GM19240 (cell line): Measurements from ENCODE around the gene AP5Z1.
"Not testable (repeated sequence)": the region's sequence is repeated elsewhere in the genome, so short reads cannot be mapped to it uniquely, and the experiment has no call there.

Experiments used
- DNase-seq: peaks from one replicate; pipeline ENCODE4 v3.0.0; 2011; ENCODE audit warnings: low spot score; ENCODE audit not compliant: insufficient read length

Gene AP5Z1

DNA sequence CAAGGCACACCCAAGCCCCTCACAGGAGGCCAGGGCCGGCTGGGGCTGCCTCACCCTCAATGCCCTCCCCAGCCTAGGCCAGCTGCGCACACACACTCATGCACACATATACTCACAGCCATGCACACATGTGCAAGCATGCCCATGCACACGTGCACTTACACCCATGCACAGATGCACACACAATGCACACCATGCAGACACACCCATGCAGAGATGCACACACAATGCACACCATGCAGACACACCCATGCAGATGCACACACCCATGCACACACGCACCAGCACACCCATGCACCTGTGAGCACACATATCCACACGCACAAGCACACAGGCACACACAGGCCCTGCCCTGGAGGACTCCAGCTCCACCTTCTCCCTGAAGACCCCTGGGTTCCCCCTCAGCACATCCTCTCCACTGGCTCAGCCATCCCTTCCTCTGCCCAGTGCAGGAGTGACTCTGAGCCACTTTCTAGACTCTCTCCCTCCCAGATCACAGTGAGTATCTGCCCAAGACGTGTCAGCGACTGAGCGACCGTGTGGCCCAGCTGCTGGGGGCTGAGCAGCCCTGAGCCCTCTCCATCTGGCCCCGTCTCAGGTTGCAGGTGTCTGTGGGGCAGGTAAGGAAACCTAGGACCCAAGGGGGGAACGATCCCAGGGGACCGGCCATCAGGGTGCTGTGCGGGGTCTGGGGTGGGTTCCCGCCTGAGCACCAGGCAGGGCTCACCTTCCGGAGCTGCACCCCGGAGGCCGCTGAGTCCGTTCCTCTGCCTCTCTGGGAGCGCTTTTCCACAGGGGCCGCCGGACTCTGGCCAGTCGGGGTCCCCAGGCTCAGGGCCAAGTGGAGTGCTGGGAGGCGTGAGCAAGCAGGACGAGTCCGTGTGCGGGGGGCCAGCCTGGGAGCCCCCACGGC is 25.8 kb downstream of the AP5Z1 start:
- DNase-seq = no peak

DNA sequence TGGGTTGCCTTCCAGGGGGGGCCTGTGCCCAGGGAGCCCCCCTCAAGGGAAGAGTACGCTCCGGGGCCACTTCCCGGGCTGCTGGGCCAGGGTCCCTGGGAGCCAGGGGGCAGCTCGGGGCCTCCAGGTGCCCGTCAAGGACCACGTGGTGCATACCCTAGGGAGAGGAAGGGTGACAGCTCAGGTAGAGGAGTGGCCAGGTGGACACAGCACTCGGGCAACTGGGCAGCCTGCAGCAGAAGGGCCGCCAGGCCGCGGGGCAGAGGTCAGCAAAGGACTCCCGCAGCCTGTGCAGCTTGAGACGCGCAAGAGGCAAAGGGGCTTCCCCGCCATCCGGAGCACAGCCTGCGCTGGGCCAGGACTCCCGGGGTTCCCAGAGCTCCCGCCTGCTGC is 26.4 kb downstream of the AP5Z1 start:
- DNase-seq = no peak

DNA sequence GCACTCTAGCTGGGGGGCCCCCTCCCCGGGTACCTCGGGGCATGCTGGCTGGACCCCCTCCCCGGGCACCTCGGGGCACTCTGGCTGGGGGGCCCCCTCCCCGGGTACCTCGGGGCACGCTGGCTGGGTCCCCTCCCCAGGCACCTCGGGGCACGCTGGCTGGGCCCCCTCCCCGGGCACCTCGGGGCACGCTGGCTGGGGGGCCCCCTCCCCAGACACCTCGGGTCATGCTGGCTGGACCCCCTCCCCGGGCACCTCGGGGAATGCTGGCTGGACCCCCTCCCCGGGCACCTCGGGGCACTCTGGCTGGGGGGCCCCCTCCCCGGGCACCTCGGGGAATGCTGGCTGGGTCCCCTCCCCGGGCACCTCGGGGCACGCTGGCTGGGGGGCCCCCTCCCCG is 27.2 kb downstream of the AP5Z1 start:
- DNase-seq = not testable (repeated sequence)

DNA sequence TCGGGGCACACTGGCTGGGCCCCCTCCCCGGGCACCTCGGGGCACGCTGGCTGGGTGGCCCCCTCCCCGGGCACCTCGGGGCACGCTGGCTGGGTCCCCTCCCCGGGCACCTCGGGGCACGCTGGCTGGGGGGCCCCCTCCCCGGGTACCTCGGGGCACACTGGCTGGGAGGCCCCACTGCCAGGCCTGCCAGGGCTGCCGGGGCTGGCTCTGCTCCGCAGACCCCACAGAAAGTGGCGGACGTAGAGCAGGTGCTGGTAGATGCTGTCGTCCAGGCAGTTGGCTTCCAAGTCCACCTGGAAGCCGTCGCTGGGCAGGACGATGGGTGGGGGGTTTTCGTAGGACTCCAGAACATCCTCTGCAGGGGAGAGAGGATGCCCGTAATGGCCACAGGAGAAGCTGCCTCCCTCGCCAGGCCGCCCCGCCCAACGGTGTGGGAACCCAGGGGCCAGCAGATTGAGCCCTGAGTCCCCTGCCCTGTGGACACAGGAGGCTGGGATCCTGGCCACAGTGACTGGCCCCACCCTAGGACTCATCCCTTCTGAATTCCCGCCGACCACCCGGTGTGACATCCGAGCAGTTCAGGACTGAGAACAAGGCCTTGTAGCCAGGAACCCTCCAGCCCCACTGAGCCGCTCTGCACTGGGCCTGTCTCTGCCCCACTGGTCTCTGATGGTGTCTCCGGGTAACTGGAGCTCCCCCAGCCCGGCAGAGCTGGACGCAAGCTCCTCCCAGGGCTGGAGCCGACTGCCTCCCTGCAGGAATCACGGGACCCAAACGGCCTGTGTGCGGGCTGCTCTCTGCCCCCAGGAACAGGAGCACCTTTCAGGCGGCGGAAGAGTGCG is 28.2 kb downstream of the AP5Z1 start:
- no peak for DNase-seq

DNA sequence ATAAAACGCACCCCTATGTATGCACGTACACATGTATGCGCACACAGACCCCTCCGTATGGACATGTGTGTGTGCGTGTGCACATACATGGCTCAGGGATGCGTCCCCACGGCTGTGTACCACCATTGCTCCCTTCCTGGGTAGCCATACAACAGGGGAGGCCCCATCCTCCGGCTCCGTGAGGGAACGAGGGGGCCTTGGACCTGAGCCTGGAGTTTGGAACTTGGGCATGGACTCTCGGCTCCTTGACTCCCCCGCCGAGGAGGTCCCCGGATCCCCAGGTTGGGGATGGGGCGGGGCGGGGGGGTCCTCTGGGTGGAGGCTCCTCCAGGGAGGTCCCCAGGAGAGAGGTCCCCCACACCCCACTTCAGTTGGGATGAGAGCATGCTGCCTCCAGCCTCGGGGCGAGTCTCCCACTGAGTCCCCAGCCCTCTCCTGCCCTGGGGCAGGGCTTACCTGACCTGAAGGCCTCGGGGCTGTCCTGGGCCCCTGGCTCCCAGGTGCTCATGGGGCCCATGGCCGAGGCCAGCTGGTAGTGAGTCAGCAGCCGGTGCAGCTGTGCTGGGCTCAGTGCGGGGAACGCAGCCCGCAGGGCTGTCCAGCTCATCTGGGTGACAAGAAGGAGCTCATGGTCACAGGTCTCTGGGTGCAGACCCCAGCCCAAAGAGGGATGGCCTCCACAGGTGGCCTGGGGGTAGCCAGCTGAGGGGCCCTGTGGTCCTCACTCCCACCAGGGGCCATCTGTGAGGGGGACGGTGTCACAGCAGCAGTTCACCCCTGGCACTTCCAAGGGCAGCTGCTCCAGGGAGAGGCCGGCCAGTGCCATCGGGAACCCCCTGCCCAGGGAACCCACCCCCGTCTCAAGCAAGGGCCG is 29.9 kb downstream of the AP5Z1 start:
- no peak for DNase-seq

DNA sequence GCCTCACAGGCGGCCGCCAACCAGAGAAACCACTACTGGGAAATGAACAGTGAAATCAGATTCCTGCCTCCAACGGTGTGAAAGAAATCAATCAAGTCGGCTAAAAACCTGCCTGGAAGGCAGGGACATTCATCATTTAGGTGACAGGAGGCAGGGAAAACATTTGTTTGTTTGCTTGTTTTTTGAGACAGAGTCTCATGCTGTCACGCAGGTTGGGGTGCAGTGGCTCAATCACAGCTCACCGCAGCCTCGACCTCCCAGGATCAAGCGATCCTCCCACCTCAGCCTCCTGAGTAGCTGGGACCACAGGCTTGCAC is 30.5 kb downstream of the AP5Z1 start:
- DNase-seq = no peak

DNA sequence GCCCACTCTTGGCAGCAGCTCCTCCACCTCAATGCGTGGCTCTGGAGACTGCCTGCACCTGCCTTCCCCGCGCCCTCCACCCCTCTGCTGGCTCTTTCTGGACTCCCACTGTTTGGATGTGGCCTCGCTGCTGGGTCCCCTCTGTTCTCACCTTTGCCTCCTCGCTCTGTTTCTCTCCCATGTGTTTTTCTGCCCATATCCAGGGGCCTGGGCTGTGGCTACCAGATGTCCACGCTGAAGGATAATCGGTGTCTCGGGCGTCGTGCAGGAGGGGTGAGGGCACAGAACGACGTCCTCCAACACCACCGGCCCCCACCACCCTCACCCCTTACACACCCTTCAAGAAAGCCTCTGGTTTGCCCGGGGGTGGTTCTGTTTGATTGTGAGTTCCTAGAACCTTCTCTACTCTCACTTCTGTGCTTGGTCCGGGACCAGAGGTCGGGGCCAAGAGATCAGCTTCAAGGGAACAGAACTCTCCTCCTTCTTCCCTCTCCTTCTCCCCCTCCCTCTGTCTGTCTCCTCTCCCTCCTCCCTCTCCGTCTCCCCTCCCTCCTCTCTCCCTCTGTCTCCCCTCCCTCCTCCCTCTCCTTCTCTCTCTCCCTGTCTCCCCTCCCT is 31.7 kb downstream of the AP5Z1 start:
- no peak for DNase-seq

DNA sequence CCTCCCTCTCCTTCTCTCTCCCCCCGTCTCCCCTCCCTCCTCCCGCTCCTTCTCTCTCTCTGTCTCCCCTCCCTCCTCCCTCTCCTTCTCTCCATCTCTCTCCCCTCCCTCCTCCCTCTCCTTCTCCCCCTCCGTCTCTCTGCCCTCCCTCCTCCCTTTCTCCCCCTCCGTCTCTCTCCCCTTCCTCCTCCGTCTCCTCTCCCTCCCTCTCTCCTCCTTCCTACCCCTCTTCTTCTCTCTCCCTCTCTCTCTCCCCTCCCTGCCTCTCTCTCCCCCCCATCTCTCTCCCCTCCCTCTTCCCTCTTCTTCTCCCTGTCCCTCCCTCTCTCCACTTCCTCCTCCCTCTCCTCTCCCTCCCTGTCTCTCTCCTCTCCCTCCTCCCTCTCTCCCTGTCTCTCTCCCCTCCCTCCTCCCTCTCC is 32.2 kb downstream of the AP5Z1 start:
- DNase-seq = no peak

DNA sequence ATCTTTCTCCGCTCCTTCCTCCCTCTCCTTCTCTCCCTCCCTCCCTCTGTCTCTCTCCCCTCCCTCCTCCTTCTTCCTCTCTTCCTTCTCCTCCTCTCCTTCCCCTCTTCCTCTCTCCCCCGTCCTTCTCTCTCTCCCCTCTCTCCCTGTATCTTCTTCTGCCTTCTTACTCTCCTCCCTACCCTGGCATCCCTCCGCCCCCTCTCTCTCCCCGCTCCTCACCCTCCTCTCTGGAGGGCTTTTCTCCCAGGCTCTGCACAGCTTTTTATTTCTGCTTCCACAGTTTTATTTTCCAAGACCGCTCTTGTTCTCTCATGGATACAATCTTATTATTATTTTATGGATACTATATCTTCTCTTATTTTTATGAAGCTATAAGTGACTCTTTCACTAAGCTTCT is 32.6 kb downstream of the AP5Z1 start:
- no peak for DNase-seq

DNA sequence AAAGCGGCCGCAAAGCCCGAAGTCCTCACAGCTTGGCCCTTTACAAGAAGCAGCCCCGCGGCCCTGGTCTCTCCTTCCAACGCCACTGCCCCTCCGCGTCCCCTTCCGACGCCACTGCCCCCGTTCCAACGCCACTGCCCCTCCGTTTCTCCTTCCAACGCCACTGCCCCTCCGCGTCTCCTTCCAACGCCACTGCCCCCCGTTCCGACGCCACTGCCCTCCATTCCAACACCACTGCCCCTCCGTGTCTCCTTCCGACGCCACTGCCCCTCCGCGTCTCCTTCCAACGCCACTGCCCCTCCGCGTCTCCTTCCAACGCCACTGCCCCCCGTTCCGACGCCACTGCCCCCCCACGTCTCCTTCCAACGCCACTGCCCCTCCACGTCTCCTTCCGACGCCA is 33.1 kb downstream of the AP5Z1 start:
- no peak for DNase-seq

DNA sequence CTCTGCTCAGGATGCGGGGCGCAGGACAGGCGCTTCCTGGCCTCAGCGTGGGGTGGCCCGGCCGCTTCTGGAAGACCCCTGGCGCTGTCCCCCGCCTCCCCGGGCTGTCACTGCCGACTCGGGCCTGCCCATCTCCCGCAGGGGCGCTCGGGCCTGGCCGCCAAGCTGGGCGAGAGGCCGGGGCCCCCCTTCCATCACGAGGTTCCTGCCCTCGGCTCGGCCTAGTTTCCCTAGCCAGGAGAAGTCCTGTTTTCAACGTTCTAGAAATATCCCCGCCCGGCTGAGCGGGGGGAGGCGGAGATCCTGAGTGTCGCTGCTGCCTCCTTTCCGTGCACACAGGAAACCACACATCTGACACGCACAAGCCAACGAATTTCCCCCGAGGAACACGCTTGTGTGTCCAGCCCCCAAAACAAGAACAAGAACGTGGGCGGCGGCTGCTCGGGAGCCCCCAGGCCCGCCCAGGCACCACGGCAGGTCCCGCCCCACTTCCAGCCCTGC is 33.7 kb downstream of the AP5Z1 start:
- DNase-seq = no peak

DNA sequence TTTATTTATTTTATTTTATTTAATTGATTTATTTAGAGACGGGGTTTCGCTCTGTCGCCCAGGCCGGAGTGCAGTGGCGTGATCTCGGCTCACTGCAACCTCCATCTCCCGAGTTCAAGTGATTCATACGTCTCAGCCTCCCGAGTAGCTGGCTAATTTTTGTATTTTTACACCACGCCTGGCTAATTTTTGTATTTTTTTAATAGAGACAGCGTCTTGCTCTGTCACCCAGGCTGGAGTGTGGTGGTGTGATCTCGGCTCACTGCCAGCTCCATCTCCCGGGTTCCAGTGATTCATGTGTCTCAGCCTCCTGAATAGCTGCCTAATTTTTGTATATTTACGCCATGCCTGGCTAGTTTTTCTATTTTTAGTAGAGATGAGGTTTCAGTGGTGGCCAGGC is 34.2 kb downstream of the AP5Z1 start:
- DNase-seq = no peak

DNA sequence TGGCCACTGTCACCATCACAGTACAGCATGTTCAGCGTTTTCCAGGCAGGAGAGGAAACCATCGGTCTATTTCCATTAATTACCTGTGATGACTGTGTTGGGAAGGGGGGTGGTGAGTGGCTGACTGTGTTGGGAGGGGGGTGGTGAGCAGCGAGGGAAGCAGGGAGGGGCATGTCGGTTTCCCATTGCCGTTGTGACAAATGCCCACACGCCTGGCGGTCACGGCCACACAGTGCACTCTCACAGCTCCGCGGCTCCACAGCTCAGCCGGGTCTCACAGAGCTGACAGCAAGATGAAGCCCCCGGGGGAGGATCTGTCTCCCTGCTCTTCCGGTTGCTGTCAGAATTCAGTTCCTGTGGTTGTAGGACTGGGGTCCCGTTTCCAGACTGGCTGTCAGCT is 39.0 kb downstream of the AP5Z1 start:
- DNase-seq = no peak

DNA sequence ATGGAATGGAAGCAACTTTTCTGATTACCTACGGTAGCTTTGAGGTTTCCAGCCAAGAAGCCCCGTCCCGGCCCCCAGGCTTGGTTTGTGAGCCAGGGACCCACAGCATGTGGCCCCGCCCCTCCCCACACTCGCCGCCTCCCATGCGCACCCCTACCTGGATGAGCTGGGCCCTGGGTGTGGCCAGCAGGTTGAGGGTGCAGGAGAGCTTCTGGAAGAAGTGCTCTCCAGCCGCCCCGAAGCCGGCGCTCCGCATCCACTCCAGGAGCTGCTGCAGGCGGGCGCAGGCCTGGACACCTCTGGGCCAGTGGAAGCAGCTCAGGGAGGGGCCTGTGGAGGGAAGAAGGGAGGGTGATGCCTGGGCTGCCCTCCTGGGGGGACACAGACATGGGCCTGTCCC is 39.7 kb downstream of the AP5Z1 start:
- DNase-seq = no peak

DNA sequence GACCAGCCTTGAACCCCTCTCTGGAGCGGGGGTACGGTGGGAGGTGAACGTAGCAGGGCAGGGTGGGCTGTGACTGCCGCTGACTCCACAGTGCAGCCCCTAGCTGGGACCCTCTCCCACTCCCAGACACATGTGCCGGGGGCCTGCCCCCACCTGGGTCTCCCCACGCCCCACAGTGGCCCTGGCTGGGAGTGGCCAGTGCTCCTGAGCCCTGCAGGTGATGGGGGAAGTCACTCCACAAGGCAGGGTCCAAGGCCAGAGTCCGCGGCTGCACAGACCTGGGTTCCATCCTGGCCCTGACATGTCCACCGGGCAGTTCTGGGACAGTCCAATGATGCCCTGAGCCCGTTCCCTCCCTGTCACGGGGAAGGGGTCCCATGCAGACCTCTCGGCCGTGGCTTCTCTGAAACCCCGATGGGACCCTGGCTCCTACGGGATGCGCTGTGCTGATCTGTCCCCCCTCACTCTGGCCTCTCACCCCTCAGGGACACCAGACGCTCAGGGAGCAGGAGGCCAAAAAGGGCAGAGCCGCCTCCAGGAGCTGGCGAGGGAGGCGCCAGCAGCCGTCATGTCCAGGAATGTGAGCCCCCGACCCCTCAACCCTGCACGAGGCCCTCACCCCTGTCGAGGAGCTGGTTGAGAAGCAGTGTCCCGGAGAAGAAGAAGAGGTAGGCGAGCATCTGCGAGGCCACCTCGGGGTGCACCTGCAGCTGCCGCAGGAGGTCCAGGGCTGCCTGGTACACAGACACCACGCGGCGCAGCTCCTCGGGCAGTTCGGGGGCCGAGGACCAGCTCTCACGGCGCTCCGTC is 40.4 kb downstream of the AP5Z1 start:
- DNase-seq = no peak

DNA sequence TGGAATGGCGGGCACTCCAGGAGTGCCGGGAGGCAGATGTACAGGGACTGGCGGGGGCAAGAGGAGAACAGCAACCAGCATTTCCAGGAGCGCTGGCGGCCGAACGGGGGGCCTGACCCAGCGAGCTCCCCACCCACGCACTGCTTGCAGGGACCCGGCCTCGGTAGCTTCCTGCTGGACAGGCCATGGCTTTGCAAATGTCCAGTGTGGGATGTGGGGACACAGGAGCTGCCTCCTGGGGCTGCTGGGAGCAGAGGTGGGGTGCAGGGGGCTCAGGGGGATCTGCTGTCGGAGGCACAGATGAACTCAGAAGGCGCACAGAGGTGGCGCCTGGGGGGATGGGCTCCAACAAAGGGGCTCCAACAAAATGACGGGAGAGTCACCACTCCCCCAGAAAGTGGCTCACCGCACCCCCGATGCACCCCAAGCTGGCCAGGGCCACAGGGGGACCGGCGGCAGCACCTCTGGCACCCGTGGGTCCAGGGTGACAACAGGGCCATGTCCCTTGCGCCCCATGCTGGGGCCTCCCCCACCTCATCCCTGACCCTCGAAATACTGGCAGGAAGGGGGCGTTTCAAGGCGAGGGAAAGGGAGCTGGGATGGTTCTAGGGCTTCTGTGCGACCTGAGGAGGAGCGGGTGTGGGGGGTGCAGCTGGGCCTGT is 41.1 kb downstream of the AP5Z1 start:
- DNase-seq = no peak

DNA sequence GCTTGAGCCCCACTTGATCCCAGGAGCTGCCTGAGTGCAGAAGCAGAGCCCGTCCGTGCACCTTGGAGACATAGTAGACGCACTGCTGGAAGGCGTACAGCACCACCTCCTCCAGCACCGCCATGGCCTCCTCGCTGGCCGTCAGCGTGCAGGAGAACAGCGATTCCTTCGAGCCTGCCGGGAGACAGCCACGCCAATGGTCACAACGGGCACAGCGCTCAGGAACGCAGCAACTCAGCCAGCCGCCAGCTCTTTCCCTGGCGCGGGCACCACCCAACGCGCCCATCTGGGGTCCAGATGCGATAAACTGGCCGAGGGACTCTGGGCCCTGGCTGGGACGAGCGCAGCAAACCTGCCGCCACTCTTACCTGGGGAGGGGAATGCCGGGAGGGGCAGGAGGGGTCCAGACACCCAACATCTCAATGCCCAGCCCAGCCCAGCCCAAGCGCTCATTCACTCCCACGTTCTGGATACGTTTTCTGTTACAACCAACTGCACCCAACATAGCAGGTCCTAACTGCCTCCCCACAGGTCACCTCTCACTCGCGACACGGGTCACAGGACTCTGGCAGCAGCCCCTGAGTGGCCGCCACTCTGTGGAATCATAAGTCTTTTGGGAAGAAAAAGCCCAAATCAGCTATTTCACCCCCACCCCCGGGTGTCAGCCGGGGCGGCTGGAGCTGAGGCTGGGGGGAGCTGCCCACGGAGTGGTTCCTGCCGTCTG is 41.9 kb downstream of the AP5Z1 start:
- no peak for DNase-seq

DNA sequence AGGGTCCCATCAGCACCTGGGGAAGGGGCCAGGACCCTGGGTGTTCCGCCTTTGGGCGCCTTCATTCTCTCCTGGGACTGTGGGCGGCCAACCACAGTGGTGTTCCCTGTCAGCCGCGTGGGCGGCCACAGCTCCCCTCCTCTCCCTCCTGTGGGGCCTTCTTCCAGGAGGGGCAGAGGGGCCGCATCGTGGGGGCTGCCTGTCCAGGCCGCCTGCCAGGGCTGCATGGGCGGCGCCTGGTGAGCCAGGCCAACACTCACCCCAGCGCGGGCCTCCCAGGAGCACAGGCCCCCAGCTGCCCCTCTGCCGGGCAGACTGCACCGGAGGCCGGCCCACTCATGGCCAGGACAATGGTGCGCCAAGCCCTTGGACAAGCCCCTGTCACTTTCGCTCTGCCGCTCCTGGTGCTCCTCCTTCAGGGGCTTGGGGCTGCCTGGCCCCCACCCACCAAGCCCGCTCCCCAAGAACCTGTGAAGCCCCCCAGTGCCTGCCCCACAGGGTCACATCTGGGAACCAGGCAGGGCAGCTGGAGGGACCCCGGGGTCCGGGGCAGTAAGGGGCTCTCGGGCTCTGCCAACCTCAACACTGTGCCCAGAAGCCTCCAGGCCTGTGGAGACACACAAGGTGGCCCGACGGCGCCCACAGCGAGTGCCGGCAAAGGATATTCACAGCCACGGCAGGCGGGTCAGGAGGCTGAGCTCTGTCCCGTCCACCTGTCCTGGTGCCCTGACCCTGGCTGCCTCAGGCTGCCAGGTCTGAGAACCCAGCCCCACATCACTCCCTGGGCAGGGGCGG is 42.8 kb downstream of the AP5Z1 start:
- no peak for DNase-seq
